Measurements from ENCODE around the gene GRB10.
"Not testable (repeated sequence)": the region's sequence is repeated elsewhere in the genome, so short reads cannot be mapped to it uniquely, and the experiment has no call there.

The GRB10 gene

GRCh38 chr7:50745336-50745735 is 37.4 kb downstream of the GRB10 start:
- DNase-seq (ENCODE audit: low read depth in 2 of 2): no peak

DNA sequence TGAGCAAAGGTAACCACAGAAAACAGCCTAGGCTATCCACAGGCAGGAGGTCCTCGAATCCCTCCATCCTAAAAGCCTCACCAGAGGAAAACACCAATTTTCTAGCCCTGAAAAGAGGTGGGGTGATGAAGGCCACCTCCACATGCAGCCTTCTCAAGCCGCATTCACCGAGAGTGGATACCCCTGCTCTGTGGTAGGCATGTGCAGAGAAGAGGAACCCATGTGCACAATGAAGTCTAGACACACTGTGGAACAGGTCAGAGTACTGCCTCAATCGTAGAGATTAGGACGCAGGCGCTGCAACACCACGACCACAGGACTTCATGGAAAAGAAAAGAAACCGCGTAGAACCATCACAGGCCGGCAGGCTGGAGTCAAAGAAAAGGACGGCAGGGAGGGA is 38.8 kb downstream of the GRB10 start:
- no peak for DNase-seq (ENCODE audit: low read depth in 2 of 2)

DNA sequence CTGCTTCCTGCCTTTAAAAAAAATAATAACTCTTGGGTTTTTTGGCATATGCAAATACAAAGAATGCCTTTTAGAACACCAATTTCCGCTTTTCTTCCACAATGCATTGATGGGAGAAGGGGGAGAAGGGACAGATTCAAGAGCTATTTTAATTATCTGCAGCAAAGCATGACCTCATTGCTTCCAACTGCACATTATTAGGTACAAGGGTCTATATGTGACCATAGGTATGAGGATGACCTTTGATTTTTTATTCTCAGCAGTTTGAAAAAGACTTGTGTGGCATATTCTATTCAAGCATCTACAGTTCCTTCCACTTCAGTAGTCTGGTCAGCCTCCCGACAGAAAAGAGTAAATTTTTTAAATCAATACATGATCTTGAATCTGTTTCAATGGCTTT is 39.7 kb downstream of the GRB10 start:
- no peak for DNase-seq (ENCODE audit: low read depth in 2 of 2)

DNA sequence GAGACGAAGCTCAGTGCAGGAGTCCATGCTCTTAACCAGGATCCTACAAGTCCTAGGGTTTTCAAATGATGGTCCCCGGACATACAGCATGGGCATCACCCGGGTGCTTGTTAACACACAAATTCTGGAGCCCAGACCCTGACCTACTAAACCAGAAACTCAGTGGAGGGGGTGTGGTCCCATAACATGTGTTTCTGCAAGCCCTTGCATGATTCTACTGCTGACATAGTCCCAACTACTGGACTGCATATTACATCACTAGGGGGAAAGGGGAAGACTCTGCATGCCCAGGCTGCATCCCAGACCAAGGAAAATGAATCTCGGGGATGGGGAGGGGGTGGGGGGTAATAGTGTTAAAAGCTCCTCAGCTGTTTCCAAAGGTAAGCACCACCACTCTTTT is 40.3 kb downstream of the GRB10 start:
- DNase-seq (ENCODE audit: low read depth in 2 of 2): no peak

DNA sequence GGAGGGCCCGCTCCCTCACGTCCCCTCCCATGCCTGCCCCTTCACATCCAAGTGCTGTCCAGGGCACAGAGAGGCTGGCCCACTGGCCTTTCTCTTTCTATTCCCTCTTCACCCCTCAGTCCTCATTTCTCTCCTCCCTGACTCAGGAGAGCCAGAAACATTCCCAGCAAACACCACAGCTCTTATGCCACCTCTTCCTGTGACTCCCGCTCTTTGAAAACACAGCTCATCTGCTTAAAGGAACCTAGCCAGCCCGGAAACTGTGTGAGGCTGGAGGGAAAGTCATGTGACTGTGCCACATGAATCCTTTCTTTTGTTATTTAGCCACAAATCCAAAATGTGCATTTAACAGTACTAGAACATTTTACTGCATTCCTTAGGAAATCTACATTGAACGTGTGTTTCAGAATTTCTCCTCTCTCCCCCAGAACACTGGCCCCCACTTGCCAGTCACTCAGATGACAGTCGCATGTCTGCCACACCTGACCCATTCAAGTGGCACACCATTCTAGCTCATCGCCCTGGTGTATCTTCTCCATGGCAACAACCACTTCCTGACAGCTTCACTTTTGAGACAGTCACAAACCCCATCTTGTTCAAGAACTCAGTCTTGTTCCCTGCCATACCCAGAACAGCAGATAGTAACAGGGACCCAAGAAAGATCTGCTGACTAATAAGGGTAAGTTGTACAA is 42.8 kb downstream of the GRB10 start:
- peak; percentile 13 to 17 for DNase-seq (ENCODE audit: low read depth in 2 of 2)

DNA sequence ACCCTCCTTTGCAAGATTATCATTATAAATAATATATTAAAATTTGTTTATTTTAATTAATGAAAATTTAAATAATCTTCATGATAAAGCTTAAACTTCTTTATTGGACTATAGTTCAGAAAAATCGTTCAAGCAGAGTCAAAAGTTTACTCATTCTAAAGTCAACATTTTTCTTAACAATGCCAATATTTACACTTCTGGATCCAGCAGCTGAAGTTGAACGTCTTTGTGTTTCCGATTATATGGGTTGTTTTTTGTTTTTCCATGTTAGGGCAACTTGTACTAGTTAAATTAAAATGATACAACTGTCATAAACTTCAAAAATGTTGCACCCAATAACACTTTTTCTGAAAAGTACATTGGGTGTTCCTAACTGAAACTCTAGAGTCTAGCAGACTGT is 43.8 kb downstream of the GRB10 start:
- no peak for DNase-seq (ENCODE audit: low read depth in 2 of 2)

GRCh38 chr7:50735836-50736235 is 46.9 kb downstream of the GRB10 start:
- DNase-seq (ENCODE audit: low read depth in 2 of 2): not testable (repeated sequence)

- DNase-seq (ENCODE audit: low read depth in 2 of 2): no peak
Observed at GRCh38 chr7:50735333-50735732, 47.4 kb downstream of the GRB10 start.

GRCh38 chr7:50734246-50734645 is 48.5 kb downstream of the GRB10 start:
- DNase-seq (ENCODE audit: low read depth in 2 of 2): no peak

DNA sequence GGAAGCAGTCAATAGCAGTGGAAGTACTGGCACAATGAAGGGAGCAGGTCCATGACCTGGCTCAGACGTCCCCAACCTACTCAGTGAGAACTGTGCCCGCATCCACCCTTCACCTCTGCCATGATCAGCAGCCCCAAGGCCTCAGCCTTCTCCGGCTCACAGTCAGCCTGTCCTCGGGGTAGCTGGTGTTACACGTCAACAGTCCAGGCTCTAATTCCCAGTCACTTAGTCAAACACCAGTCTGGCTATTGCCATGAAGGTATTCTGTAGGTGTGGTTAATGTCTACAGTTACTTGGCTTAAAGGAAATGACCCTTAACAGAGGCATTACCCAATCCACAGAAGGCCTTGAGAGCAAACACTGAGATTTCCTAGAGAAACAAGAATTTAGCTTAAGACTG is 49.1 kb downstream of the GRB10 start:
- DNase-seq (ENCODE audit: low read depth in 2 of 2): no peak

GRCh38 chr7:50731703-50732582 is 50.8 kb downstream of the GRB10 start:
- no peak for DNase-seq (ENCODE audit: low read depth in 2 of 2)

GRCh38 chr7:50730446-50731400 is 52.0 kb downstream of the GRB10 start:
- no peak for DNase-seq (ENCODE audit: low read depth in 2 of 2)

- no peak for DNase-seq (ENCODE audit: low read depth in 2 of 2)
Observed at GRCh38 chr7:50729962-50730361, 52.7 kb downstream of the GRB10 start.

DNA sequence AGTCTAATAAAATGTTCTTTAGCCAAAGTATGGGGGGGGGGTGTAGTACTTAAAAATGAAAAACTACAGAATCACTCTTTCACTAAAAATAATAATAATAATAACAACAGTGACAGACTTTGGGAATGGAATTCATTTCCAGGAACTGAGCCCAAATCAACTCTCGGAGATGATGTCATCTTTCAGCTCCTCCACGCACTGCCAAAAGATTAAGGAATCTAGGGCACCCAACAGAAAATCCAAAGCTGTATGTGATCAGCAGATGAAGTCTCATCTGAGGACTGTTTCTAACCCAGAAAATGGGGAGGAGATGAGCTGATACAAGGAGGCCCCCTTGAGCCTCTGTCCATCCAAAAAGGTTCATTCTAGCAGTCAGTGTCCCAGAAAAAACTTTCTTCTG is 54.5 kb downstream of the GRB10 start:
- DNase-seq (ENCODE audit: low read depth in 2 of 2): no peak

GRCh38 chr7:50727711-50728110 is 55.0 kb downstream of the GRB10 start:
- no peak for DNase-seq (ENCODE audit: low read depth in 2 of 2)

DNA sequence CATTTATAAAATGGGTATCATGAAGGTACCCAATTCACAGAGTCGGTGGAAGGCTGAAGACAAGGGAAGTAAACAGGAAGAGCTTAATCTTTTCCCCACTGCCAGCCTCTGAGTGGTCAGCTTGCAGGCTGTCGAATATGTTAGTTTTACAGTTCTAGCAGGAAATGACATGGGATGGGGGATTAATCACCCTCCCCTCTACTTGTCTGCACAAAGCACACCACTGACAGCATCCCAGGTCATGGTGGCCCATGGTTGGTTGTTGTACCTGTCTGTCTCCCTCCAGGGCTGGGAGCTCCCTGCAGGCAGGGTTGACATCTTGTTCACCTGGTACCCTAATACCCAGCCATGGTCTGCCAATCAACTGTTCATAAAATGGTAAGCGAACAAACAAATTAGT is 55.6 kb downstream of the GRB10 start:
- no peak for DNase-seq (ENCODE audit: low read depth in 2 of 2)

GRCh38 chr7:50725774-50726173 is 56.9 kb downstream of the GRB10 start:
- DNase-seq (ENCODE audit: low read depth in 2 of 2): no peak

GRCh38 chr7:50724526-50725520 is 57.9 kb downstream of the GRB10 start:
- DNase-seq (ENCODE audit: low read depth in 2 of 2): no peak

GRCh38 chr7:50723888-50724287 is 58.8 kb downstream of the GRB10 start:
- DNase-seq (ENCODE audit: low read depth in 2 of 2): no peak

DNA sequence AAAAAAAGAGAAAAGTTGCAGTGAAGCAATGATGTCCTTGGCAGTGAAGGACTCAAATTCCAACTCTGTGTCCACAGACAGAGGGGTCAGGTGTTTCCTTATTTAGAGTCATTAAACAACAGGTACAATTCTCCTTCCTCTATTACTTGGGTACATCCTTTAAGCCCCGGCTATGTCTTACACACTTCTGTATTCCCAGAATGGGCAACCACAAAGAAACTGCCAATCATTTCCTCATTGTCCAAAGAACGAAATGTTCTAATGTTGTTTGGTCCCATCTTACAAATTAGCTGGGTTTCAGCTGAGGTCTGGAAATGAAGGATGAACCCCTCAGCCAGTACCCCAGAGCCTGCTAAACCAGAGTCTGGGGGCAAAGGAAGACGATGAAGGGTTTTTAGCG is 59.5 kb downstream of the GRB10 start:
- no peak for DNase-seq (ENCODE audit: low read depth in 2 of 2)

All from stimulated activated CD4-positive, alpha-beta T cell treated with anti-CD3 and anti-CD28 coated beads, Interleukin-4, amount 100 ng/mL, for 48 hours (primary cell).